Progenitor cell of endocrine pancreas (in vitro differentiated cells): ENCODE measurements around the gene DNAJB6. TPM values are rescaled to one million over a fixed set of nuclear protein-coding genes. Genes with fewer than 3 reads are reported as not detected.
A peak's percentile ranks its signal among the peaks of the same experiment; 100 is the strongest.

Experiments used
- DNase-seq: peaks from one replicate; pipeline ENCODE4 v3.0.0; 2021; ENCODE audit warnings: low spot score; ENCODE audit not compliant: unreplicated experiment
- H3K27ac Mint-ChIP-seq: 2 replicates; pipeline ENCODE4 v1.8.0; 2021; ENCODE audit warnings: mild to moderate bottlenecking, moderate library complexity, mixed read lengths
- H3K27me3 Mint-ChIP-seq: 2 replicates; pipeline ENCODE4 v1.8.0; 2021; ENCODE audit warnings: mixed read lengths
- H3K36me3 Mint-ChIP-seq: 2 replicates; pipeline ENCODE4 v1.8.0; 2022; ENCODE audit warnings: mixed read lengths; ENCODE audit not compliant: insufficient read depth
- H3K4me1 Mint-ChIP-seq: 2 replicates; pipeline ENCODE4 v1.8.0; 2021; ENCODE audit warnings: low read depth, mixed read lengths
- H3K4me3 Mint-ChIP-seq: 2 replicates; pipeline ENCODE4 v1.8.0; 2021; ENCODE audit warnings: low read depth, mild to moderate bottlenecking, moderate library complexity, mixed read lengths
- H3K9me3 Mint-ChIP-seq: 2 replicates; pipeline ENCODE4 v1.8.0; 2021; ENCODE audit warnings: low read depth, mixed read lengths
- total RNA-seq: library from RNA; stranded (reverse); gene quantifications from 2 replicates; pipeline ENCODE4 v1.2.1, GENCODE V29; 2021
- TF ChIP-seq, protein P1 (sequence below): fragments of 200-600 bp; sonication (generic); IDR thresholded peaks from one replicate; pipeline ENCODE4 v1.5.0; 2021; ENCODE audit warnings: antibody characterized with exemption, mild to moderate bottlenecking; ENCODE audit not compliant: unreplicated experiment

DNAJB6 gene
- total RNA-seq, 1 donor from 2014 or later: 119 TPM

DNA sequence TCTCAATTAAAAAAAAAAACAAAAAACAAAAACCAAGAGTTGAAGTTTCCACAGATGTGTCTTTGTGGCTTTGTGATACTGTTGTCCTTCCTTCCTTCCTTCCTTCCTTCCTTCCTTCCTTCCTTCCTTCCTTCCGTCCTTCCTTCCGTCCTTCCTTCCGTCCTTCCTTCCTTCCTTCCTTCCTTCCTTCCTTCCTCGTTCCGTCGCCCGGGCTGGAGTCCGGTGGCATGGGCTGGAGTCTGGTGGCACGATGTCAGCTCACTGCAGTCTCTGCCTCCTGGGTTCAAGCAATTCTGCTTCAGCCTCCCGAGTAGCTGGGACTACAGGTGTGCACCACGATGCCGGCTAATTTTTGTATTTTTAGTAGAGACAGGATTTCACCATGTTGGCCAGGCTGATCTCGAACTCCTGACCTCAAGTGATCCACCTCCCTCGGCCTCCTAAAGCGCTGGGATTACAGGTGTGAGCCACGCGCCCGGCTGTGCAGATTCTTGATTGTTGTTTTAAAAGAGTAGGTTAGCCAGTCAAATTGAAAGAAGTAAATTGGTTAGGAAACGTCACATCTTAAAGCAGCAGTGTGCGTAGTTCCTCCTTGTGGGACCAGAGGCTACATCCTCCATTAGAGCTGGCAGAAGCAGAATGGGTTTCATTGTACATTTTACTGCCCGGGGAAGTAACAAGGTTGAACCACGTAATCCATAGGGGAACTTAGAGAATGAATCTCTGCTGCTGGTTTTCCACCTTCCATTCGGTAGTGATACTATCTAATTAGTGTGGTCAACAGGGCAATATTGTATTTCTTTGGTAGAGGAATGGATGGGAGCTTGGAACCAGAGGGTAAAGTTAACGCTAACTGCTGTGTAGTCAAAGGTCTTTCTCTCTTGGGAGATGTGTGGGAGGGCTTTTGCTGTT, 20.6 kb downstream of the DNAJB6 start:
- Mint-ChIP-seq H3K36me3 (peaks cover 14% of the 10 kb centered on the region), H3K27me3 (no peaks in the 10 kb centered on the region), H3K4me3 (no peak overlapping the region), H3K4me1 (peaks cover 42% of the 10 kb centered on the region), H3K27ac (peak overlapping the region; percentile 88), H3K9me3 (no peaks in the 10 kb centered on the region)
- DNase-seq: no peak
- TF ChIP-seq, protein P1, sequence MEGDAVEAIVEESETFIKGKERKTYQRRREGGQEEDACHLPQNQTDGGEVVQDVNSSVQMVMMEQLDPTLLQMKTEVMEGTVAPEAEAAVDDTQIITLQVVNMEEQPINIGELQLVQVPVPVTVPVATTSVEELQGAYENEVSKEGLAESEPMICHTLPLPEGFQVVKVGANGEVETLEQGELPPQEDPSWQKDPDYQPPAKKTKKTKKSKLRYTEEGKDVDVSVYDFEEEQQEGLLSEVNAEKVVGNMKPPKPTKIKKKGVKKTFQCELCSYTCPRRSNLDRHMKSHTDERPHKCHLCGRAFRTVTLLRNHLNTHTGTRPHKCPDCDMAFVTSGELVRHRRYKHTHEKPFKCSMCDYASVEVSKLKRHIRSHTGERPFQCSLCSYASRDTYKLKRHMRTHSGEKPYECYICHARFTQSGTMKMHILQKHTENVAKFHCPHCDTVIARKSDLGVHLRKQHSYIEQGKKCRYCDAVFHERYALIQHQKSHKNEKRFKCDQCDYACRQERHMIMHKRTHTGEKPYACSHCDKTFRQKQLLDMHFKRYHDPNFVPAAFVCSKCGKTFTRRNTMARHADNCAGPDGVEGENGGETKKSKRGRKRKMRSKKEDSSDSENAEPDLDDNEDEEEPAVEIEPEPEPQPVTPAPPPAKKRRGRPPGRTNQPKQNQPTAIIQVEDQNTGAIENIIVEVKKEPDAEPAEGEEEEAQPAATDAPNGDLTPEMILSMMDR: no peak

DNA sequence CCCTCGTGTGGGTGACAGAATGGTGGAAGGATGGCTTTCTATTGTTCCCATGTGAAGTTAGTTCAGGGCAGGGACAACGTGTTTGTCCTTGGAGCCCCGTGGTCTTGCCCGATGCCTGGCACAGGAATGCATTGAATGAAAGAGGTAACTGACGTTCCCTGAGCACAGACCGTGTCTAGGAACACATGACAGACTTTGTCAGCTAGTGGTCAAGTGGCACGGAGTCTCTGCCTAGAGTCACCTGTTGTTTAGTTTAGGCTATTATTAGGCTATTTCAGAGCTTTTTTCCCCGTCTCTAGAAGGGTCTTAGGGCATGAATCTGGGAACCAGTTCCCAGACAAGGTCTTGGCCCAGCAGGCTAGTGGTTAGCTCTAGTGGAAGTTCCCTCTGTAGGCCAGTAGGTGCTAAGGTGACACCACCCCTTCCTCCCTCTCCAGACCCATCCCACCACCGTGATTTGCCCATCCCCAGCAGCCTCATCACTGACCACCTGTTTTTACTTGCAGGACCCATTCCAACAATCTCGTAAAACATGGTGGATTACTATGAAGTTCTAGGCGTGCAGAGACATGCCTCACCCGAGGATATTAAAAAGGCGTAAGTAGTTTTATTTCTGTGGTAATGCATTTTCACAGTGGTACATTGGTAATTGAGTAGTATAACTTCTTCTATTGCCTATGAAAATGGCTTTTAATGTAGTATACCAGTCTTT, 21.4 kb downstream of the DNAJB6 start:
- H3K9me3 Mint-ChIP-seq: no peaks in the 10 kb centered on the region
- peaks cover 18% of the 10 kb centered on the region for H3K36me3 Mint-ChIP-seq
- no peak for DNase-seq
- peak overlapping the region; percentile 88 for H3K27ac Mint-ChIP-seq
- H3K4me1 Mint-ChIP-seq: peaks cover 40% of the 10 kb centered on the region
- no peaks in the 10 kb centered on the region for H3K27me3 Mint-ChIP-seq
- TF ChIP-seq, protein P1: no peak
- no peak overlapping the region for H3K4me3 Mint-ChIP-seq

DNA sequence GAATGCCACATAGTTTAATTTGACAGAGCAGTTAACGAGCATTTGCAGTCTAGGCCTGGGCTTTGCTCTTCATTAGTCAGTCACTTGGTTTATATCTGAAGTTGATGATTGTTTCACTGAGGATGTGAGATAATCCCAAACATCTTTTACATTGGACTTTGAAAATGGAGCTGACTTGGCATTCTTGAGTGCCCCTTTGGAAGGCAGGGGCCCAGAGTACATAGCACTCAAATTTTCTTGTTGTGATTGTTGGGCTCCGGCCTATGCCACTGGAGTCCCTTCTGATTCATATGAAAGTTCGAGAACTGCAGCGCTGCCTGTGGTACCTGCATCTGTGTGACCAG, 21.9 kb downstream of the DNAJB6 start:
- H3K9me3 Mint-ChIP-seq: no peaks in the 10 kb centered on the region
- no peak overlapping the region for H3K4me3 Mint-ChIP-seq

DNA sequence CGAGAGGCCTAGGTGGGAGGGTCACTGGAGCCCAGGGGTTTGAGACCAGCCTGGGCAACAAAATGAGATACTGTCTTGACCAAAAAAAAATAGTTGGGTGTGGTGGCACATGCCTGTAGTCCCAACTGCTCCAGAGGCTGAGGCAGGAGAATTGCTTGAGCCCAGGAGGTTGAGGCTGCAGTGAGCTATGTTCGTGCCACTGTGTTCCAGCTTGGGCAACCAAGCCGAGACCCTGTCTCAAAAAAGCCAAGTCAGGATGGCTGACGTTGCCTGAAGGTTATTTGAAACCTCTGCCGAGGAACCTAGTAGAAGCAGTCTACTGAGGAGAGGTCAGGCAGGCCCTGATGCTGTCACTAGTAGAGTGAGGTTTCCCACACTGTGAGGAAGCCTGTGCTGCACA, 22.8 kb downstream of the DNAJB6 start:
- Mint-ChIP-seq H3K4me3 (no peak overlapping the region), H3K27me3 (no peaks in the 10 kb centered on the region), H3K27ac (no peak overlapping the region), H3K36me3 (peaks cover 23% of the 10 kb centered on the region), H3K4me1 (peaks cover 34% of the 10 kb centered on the region), H3K9me3 (no peaks in the 10 kb centered on the region)
- TF ChIP-seq, protein P1: no peak
- no peak for DNase-seq

More for the DNA sequence above, 21.9 kb downstream of the DNAJB6 start:
- Mint-ChIP-seq H3K36me3 (peaks cover 19% of the 10 kb centered on the region), H3K27ac (peak overlapping the region; percentile 71), H3K27me3 (no peaks in the 10 kb centered on the region), H3K4me1 (peaks cover 36% of the 10 kb centered on the region)
- DNase-seq: no peak
- TF ChIP-seq, protein P1: no peak

DNA sequence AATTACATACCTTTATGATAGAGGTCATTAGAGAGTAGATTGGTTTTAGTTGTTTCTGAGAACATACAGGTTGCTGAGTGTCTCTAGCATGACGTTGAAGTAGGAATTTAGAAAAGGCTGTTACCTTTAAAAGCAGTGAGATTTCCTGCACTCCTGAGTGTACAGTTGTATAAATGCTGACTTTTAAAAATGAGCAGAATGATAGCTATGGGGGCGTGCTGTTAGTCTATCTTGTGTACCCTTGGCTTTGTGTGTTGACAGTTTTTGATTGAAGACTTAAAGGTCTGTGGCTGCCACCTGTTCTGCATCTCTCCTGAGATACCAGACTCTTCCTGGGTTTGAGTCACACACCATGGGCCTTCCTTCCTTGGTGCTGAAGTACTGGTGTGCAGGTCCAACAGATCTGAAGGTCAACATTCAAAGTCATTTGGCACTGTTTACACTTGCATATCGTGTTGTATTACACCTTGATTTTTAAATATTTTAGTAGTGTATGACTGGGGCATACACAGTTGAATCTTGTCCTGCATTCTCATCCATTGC, 23.8 kb downstream of the DNAJB6 start:
- Mint-ChIP-seq H3K27me3 (no peaks in the 10 kb centered on the region), H3K4me1 (peaks cover 28% of the 10 kb centered on the region), H3K36me3 (peaks cover 30% of the 10 kb centered on the region), H3K27ac (peak overlapping the region; percentile 26), H3K9me3 (no peaks in the 10 kb centered on the region), H3K4me3 (no peak overlapping the region)
- TF ChIP-seq, protein P1: no peak
- no peak for DNase-seq
